Trophoblast cell (in vitro differentiated cells and primary cell): ENCODE measurements around the gene BRAF.
"Not testable (repeated sequence)": the region's sequence is repeated elsewhere in the genome, so short reads cannot be mapped to it uniquely, and the experiment has no call there.

Experiments
- DNase-seq, 2 donors: peaks; one replicate each; pipeline ENCODE4 v3.0.0-alpha.2; 2016
- H2AFZ ChIP-seq: 2 replicates; pipeline ENCODE4 v1.6.1; 2013; ENCODE audit warnings: low read length, moderate library complexity, mild to moderate bottlenecking; ENCODE audit not compliant: insufficient read depth, poor library complexity
- H2AK5ac ChIP-seq: 2 replicates; pipeline ENCODE4 v1.6.1; 2013; ENCODE audit warnings: mild to moderate bottlenecking, low read length
- H2BK120ac ChIP-seq: 2 replicates; pipeline ENCODE4 v1.6.1; 2013; ENCODE audit warnings: low read length, mild to moderate bottlenecking, moderate library complexity; ENCODE audit not compliant: insufficient read depth, poor library complexity
- H2BK12ac ChIP-seq: 2 replicates; pipeline ENCODE4 v1.6.1; 2013; ENCODE audit warnings: mild to moderate bottlenecking, low read length, moderate library complexity
- H2BK5ac ChIP-seq: 2 replicates; pipeline ENCODE4 v1.6.1; 2013; ENCODE audit warnings: low read length, low read depth, moderate library complexity, mild to moderate bottlenecking; ENCODE audit not compliant: poor library complexity
- H3K14ac ChIP-seq: 2 replicates; pipeline ENCODE4 v1.6.1; 2013; ENCODE audit warnings: mild to moderate bottlenecking, low read length
- H3K18ac ChIP-seq: 2 replicates; pipeline ENCODE4 v1.6.1; 2013; ENCODE audit warnings: mild to moderate bottlenecking, low read length
- H3K23ac ChIP-seq: 2 replicates; pipeline ENCODE4 v1.6.1; 2013; ENCODE audit warnings: low read length
- H3K27ac ChIP-seq: 2 replicates; pipeline ENCODE4 v1.5.1; 2013; ENCODE audit warnings: low read depth, mild to moderate bottlenecking, inconsistent platforms, low read length, moderate library complexity
- H3K27me3 ChIP-seq: 2 replicates; pipeline ENCODE4 v1.6.1; 2013; ENCODE audit warnings: inconsistent platforms, mild to moderate bottlenecking, low read length, moderate library complexity; ENCODE audit not compliant: insufficient read depth
- H3K36me3 ChIP-seq, 2 experiments: 1 replicate in 1 of 2; 2 replicates in 1 of 2; pipeline ENCODE4 v1.6.1; 2013; ENCODE audit warnings: low read length in 2 of 2, mild to moderate bottlenecking in 2 of 2, moderate library complexity in 1 of 2; ENCODE audit not compliant: insufficient read depth in 2 of 2, control insufficient read depth in 1 of 2
- H3K4ac ChIP-seq: 2 replicates; pipeline ENCODE4 v1.6.1; 2013; ENCODE audit warnings: low read depth, mild to moderate bottlenecking, low read length, moderate library complexity
- H3K4me1 ChIP-seq, 2 experiments: 1 replicate in 1 of 2; 2 replicates in 1 of 2; pipeline ENCODE4 v1.6.1; 2013; ENCODE audit warnings: low read length in 2 of 2, mild to moderate bottlenecking in 2 of 2, moderate library complexity in 1 of 2; ENCODE audit not compliant: insufficient read depth in 2 of 2, control insufficient read depth in 1 of 2
- H3K4me2 ChIP-seq: 2 replicates; pipeline ENCODE4 v1.6.1; 2013; ENCODE audit warnings: inconsistent platforms, mild to moderate bottlenecking, low read length, moderate library complexity
- H3K4me3 ChIP-seq: 2 replicates; pipeline ENCODE4 v1.5.1; 2013; ENCODE audit warnings: mild to moderate bottlenecking, low read depth, low read length, inconsistent platforms
- H3K79me1 ChIP-seq: one replicate; pipeline ENCODE4 v1.6.1; 2013; ENCODE audit warnings: low read length
- H3K79me2 ChIP-seq: 2 replicates; pipeline ENCODE4 v1.6.1; 2013; ENCODE audit warnings: low read length, mild to moderate bottlenecking; ENCODE audit not compliant: control insufficient read depth, insufficient read depth, poor library complexity
- H3K9ac ChIP-seq: 2 replicates; pipeline ENCODE4 v1.6.1; 2013; ENCODE audit warnings: mild to moderate bottlenecking, low read length
- H3K9me3 ChIP-seq: 2 replicates; pipeline ENCODE4 v1.6.1; 2013; ENCODE audit warnings: low read depth, mild to moderate bottlenecking, control low read depth, inconsistent platforms, low read length; ENCODE audit not compliant: insufficient read depth
- H4K12ac ChIP-seq: 2 replicates; pipeline ENCODE4 v1.6.1; 2013; ENCODE audit warnings: low read depth, mild to moderate bottlenecking, low read length, moderate library complexity
- H4K8ac ChIP-seq: 2 replicates; pipeline ENCODE4 v1.6.1; 2013; ENCODE audit warnings: low read depth, mild to moderate bottlenecking, low read length, moderate library complexity
- H4K91ac ChIP-seq: one replicate; pipeline ENCODE4 v1.6.1; 2013; ENCODE audit warnings: low read depth, mild to moderate bottlenecking, low read length, moderate library complexity
- WGBS: extraction: QIAGEN DNeasy Blood & Tissue Kit; methylation state at CpG from one replicate; pipeline ENCODE4 v1.1.7; 2013; ENCODE audit warnings: missing lambda C conversion rate; ENCODE audit not compliant: insufficient read length, insufficient coverage; ENCODE audit errors: extremely low coverage; 5-methylcytosine and 5-hydroxymethylcytosine counted together

The BRAF gene

DNA sequence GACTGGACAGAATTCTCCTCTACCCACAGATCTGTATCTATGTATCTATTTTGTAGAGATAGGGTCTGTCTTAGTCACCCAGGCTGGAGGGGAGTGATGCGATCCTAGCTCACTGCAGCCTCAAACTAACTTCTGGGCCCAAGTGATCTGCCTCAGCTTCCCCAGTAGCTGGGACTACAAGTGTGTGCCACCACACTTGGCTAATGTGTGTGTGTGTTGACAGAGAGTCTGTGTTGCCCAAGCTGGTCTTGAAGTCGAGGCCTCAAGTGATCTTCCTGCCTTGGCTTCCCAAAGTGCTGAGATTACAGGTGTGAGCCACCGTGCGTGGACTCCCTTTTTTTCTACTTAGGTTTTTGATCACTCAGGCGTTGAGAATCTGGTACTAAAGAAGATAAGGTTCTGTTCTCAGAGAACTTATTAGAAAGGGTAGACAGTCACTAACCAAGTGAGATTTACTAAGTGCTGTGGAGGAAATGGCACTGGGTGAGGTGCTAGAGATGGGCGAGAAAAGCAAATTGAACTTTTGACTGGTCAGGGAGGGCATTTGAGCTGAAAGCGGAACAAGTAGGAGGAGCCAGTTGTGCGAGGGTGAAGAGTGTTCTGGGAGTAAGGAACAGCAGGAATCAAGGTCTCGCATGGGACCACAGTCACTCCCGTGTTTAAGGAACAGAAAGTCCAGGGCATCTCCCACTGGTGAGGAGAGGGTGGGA lies 210.2 kb downstream of the BRAF start:
- H3K79me2 ChIP-seq: no peaks in the 10 kb centered on the region
- no peak overlapping the region for H4K12ac ChIP-seq
- no peak overlapping the region for H3K23ac ChIP-seq
- H3K27me3 ChIP-seq: no peaks in the 10 kb centered on the region
- H3K36me3 ChIP-seq: no peaks in the 10 kb centered on the region
- no peaks in the 10 kb centered on the region for H3K4me1 ChIP-seq
- no peak for DNase-seq
- no peak overlapping the region for H3K27ac ChIP-seq
- no peaks in the 10 kb centered on the region for H3K9me3 ChIP-seq
- no CpG with 5 or more reads among the region's 10 CpGs for WGBS
- no peak overlapping the region for H3K4me2 ChIP-seq
- H2BK12ac ChIP-seq: no peak overlapping the region
- no peak overlapping the region for H3K9ac ChIP-seq
- H3K4me3 ChIP-seq: no peak overlapping the region
- no peak overlapping the region for H2AFZ ChIP-seq
- no peak overlapping the region for H3K18ac ChIP-seq
- no peak overlapping the region for H2BK120ac ChIP-seq
- no peak overlapping the region for H4K91ac ChIP-seq
- H2AK5ac ChIP-seq: no peak overlapping the region
- H3K4ac ChIP-seq: no peak overlapping the region
- no peak overlapping the region for H3K14ac ChIP-seq
- no peaks in the 10 kb centered on the region for H3K79me1 ChIP-seq
- H2BK5ac ChIP-seq: no peak overlapping the region
- H4K8ac ChIP-seq: no peak overlapping the region

DNA sequence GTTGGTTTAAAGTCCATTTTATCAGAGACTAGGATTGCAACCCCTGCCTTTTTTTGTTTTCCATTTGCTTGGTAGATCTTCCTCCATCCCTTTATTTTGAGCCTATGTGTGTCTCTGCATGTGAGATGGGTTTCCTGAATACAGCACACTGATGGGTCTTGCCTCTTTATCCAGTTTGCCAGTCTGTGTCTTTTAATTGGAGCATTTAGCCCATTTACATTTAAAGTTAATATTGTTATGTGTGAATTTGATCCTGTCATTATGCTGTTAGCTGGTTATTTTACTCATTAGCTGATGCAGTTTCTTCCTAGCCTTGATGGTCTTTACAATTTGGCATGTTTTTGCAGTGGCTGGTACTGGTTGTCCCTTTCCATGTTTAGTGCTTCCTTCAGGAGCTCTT lies 212.3 kb downstream of the BRAF start:
- H4K91ac ChIP-seq, H3K27ac ChIP-seq, H3K23ac ChIP-seq, H3K79me1 ChIP-seq, H2BK12ac ChIP-seq, H3K27me3 ChIP-seq, H4K12ac ChIP-seq, DNase-seq, H3K4ac ChIP-seq, H3K9me3 ChIP-seq, H2BK5ac ChIP-seq, H3K79me2 ChIP-seq, H3K36me3 ChIP-seq, H3K9ac ChIP-seq, H4K8ac ChIP-seq, H3K4me2 ChIP-seq, H2BK120ac ChIP-seq, H3K14ac ChIP-seq, H2AFZ ChIP-seq, H3K4me1 ChIP-seq, H3K4me3 ChIP-seq, H2AK5ac ChIP-seq, H3K18ac ChIP-seq: not testable (repeated sequence)

DNA sequence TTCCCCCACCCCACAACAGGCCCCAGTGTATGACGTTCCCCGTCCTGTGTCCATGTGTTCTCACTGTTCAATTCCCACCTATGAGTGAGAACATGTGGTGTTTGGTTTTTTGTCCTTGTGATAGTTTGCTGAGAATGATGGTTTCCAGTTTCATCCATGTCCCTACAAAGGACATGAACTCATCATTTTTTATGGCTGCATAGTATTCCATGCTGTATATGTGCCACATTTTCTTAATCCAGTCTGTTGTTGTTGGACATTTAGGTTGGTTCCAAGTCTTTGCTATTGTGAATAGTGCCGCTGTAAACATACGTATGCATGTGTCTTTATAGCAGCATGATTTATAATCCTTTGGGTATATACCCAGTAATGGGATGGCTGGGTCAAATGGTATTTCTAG lies 216.0 kb downstream of the BRAF start:
- not testable (repeated sequence) for H3K27me3 ChIP-seq, H3K79me2 ChIP-seq, H3K23ac ChIP-seq, H3K4me1 ChIP-seq, H3K9me3 ChIP-seq, H3K18ac ChIP-seq, H3K4ac ChIP-seq, H3K27ac ChIP-seq, H3K9ac ChIP-seq, DNase-seq, H3K79me1 ChIP-seq, H3K4me2 ChIP-seq, H2BK12ac ChIP-seq, H2AFZ ChIP-seq, H4K91ac ChIP-seq, H2BK5ac ChIP-seq, H3K14ac ChIP-seq, H2AK5ac ChIP-seq, H4K12ac ChIP-seq, H4K8ac ChIP-seq, H3K4me3 ChIP-seq, H2BK120ac ChIP-seq
- WGBS: no CpG with 5 or more reads among the region's 4 CpGs
- peaks cover 9 to 14% of the 10 kb centered on the region in 2 experiments for H3K36me3 ChIP-seq

DNA sequence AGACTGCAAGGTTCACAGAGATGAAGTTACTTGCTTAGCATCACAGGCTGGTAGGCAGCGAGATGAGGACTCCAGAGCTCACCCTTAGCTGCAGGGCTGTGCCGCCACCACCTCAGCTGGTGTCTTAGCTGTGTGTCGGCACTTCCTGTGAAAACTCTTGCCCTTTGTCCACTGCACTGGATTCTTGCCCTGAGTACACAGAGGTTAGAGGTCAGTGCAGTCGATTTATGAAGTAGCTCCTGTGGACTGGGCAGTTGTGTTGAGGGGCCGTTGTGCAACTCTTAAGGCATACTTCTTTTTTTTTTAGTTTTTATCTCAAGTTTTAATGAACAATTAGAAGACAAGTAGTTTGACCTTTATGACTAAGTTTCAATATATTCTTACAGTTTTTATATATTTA lies 217.6 kb downstream of the BRAF start:
- H3K79me2 ChIP-seq: no peaks in the 10 kb centered on the region
- no peak overlapping the region for H3K9ac ChIP-seq
- H3K79me1 ChIP-seq: no peaks in the 10 kb centered on the region
- no peak overlapping the region for H3K27ac ChIP-seq
- no peaks in the 10 kb centered on the region for H3K27me3 ChIP-seq
- H3K18ac ChIP-seq: no peak overlapping the region
- H3K4me1 ChIP-seq: no peaks in the 10 kb centered on the region
- no peak overlapping the region for H2AK5ac ChIP-seq
- H3K4me3 ChIP-seq: no peak overlapping the region
- H4K91ac ChIP-seq: no peak overlapping the region
- no peak overlapping the region for H4K8ac ChIP-seq
- no peaks in the 10 kb centered on the region for H3K9me3 ChIP-seq
- no peak overlapping the region for H3K4me2 ChIP-seq
- peaks cover 14% of the 10 kb centered on the region in 2 experiments for H3K36me3 ChIP-seq
- no peak overlapping the region for H3K4ac ChIP-seq
- DNase-seq: no peak
- no peak overlapping the region for H2BK120ac ChIP-seq
- H4K12ac ChIP-seq: no peak overlapping the region
- H2BK12ac ChIP-seq: no peak overlapping the region
- H2BK5ac ChIP-seq: no peak overlapping the region
- H3K23ac ChIP-seq: no peak overlapping the region
- H3K14ac ChIP-seq: no peak overlapping the region
- no CpG with 5 or more reads among the region's 5 CpGs for WGBS
- no peak overlapping the region for H2AFZ ChIP-seq
